ENCODE measurements around the gene PDHB. TPM values are rescaled to one million over a fixed set of nuclear protein-coding genes. Genes with fewer than 3 reads are reported as not detected.
"Not testable (repeated sequence)": the region's sequence is repeated elsewhere in the genome, so short reads cannot be mapped to it uniquely, and the experiment has no call there.

PDHB gene
- total RNA-seq, 2 donors from 2014 or later: 30.6 to 41.7 TPM

GRCh38 chr3:58463942-58464271, 30.3 kb upstream of the PDHB start:
- H3K36me3 Mint-ChIP-seq: no peaks in the 10 kb centered on the region
- peak overlapping the region in 1 of 2 donors; percentile 28 for H3K27ac Mint-ChIP-seq
- no peaks in the 10 kb centered on the region for H3K27me3 Mint-ChIP-seq
- H3K4me1 Mint-ChIP-seq (ENCODE audit: low read depth in 2 of 2): peaks cover 11 to 15% of the 10 kb centered on the region in 2 donors
- DNase-seq (ENCODE audit: low spot score): no peak
- no peak for ATAC-seq
- H3K9me3 Mint-ChIP-seq: no peaks in the 10 kb centered on the region
- peak overlapping the region; percentile 15 for H3K4me3 Mint-ChIP-seq

GRCh38 chr3:58463181-58463941, 29.7 kb upstream of the PDHB start:
- no peaks in the 10 kb centered on the region for H3K9me3 Mint-ChIP-seq
- H3K36me3 Mint-ChIP-seq: no peaks in the 10 kb centered on the region
- H3K27me3 Mint-ChIP-seq: no peaks in the 10 kb centered on the region
- peak overlapping the region; percentile 15 for H3K4me3 Mint-ChIP-seq
- ATAC-seq (peak; percentile 98 to 99), DNase-seq (ENCODE audit: low spot score) (peak; percentile 90)
- H3K4me1 Mint-ChIP-seq (ENCODE audit: low read depth in 2 of 2): peaks cover 11 to 15% of the 10 kb centered on the region in 2 donors
- peak overlapping the region in 1 of 2 donors; percentile 28 for H3K27ac Mint-ChIP-seq

GRCh38 chr3:58462829-58463180, 29.2 kb upstream of the PDHB start:
- Mint-ChIP-seq H3K27ac (no peak overlapping the region), H3K36me3 (no peaks in the 10 kb centered on the region), H3K27me3 (no peaks in the 10 kb centered on the region), H3K4me3 (no peak overlapping the region), H3K4me1 (ENCODE audit: low read depth in 2 of 2) (peaks cover 11 to 15% of the 10 kb centered on the region in 2 donors), H3K9me3 (no peaks in the 10 kb centered on the region)
- DNase-seq (ENCODE audit: low spot score) (no peak), ATAC-seq (no peak)

GRCh38 chr3:58459160-58459559, 25.5 kb upstream of the PDHB start:
- Mint-ChIP-seq H3K4me1 (ENCODE audit: low read depth in 2 of 2) (peaks cover 9 to 12% of the 10 kb centered on the region in 2 donors), H3K36me3 (peaks cover 14% of the 10 kb centered on the region), H3K4me3 (no peak overlapping the region), H3K27ac (no peak overlapping the region), H3K27me3 (peaks cover 0 to 3% of the 10 kb centered on the region in 2 donors), H3K9me3 (peaks cover 8% of the 10 kb centered on the region)
- DNase-seq (ENCODE audit: low spot score) (no peak), ATAC-seq (no peak)

GRCh38 chr3:58452176-58452575, 18.5 kb upstream of the PDHB start:
- peaks cover 14% of the 10 kb centered on the region for H3K9me3 Mint-ChIP-seq

GRCh38 chr3:58441514-58442450, 8.2 kb upstream of the PDHB start:
- Mint-ChIP-seq H3K36me3 (no peaks in the 10 kb centered on the region), H3K4me3 (no peak overlapping the region), H3K4me1 (ENCODE audit: low read depth in 2 of 2) (no peaks in the 10 kb centered on the region), H3K27ac (no peak overlapping the region), H3K27me3 (no peaks in the 10 kb centered on the region), H3K9me3 (no peaks in the 10 kb centered on the region)
- no peak for DNase-seq (ENCODE audit: low spot score)
- ATAC-seq: no peak

More at GRCh38 chr3:58452176-58452575, 18.5 kb upstream of the PDHB start:
- no peak for ATAC-seq
- no peaks in the 10 kb centered on the region for H3K4me1 Mint-ChIP-seq (ENCODE audit: low read depth in 2 of 2)
- H3K4me3 Mint-ChIP-seq: no peak overlapping the region
- DNase-seq (ENCODE audit: low spot score): no peak
- H3K27ac Mint-ChIP-seq: no peak overlapping the region
- H3K27me3 Mint-ChIP-seq: peaks cover 9 to 12% of the 10 kb centered on the region in 2 donors
- peaks cover 26% of the 10 kb centered on the region for H3K36me3 Mint-ChIP-seq

- not testable (repeated sequence) for H3K9me3 Mint-ChIP-seq; H3K4me3 Mint-ChIP-seq; H3K36me3 Mint-ChIP-seq; H3K27ac Mint-ChIP-seq; H3K4me1 Mint-ChIP-seq (ENCODE audit: low read depth in 2 of 2); DNase-seq (ENCODE audit: low spot score); H3K27me3 Mint-ChIP-seq; ATAC-seq
These were observed 7.3 kb upstream of the PDHB start for GRCh38 chr3:58440996-58441355.

GRCh38 chr3:58437276-58437675, 3.6 kb upstream of the PDHB start:
- not testable (repeated sequence) for H3K27ac Mint-ChIP-seq; ATAC-seq; H3K27me3 Mint-ChIP-seq; H3K4me3 Mint-ChIP-seq; DNase-seq (ENCODE audit: low spot score); H3K9me3 Mint-ChIP-seq; H3K36me3 Mint-ChIP-seq
- H3K4me1 Mint-ChIP-seq (ENCODE audit: low read depth in 2 of 2): peaks cover 14 to 15% of the 10 kb centered on the region in 2 donors

GRCh38 chr3:58434990-58435389, 1.4 kb upstream of the PDHB start:
- no peak for DNase-seq (ENCODE audit: low spot score)
- H3K27ac Mint-ChIP-seq: peak overlapping the region in 1 of 2 donors; percentile 17
- no peak overlapping the region for H3K4me3 Mint-ChIP-seq
- ATAC-seq: no peak
- no peaks in the 10 kb centered on the region for H3K27me3 Mint-ChIP-seq
- no peaks in the 10 kb centered on the region for H3K9me3 Mint-ChIP-seq
- peaks cover 19 to 23% of the 10 kb centered on the region in 2 donors for H3K4me1 Mint-ChIP-seq (ENCODE audit: low read depth in 2 of 2)
- H3K36me3 Mint-ChIP-seq: peaks cover 5% of the 10 kb centered on the region

GRCh38 chr3:58434511-58434910, 879 bp upstream of the PDHB start:
- no peaks in the 10 kb centered on the region for H3K27me3 Mint-ChIP-seq
- peaks cover 5% of the 10 kb centered on the region for H3K36me3 Mint-ChIP-seq
- DNase-seq (ENCODE audit: low spot score) (no peak), ATAC-seq (no peak)
- H3K27ac Mint-ChIP-seq: peak overlapping the region; percentile 91 to 95
- H3K9me3 Mint-ChIP-seq: no peaks in the 10 kb centered on the region
- H3K4me1 Mint-ChIP-seq (ENCODE audit: low read depth in 2 of 2): peaks cover 19 to 23% of the 10 kb centered on the region in 2 donors
- peak overlapping the region; percentile 98 for H3K4me3 Mint-ChIP-seq

GRCh38 chr3:58434168-58434504, 504 bp upstream of the PDHB start:
- H3K36me3 Mint-ChIP-seq: peaks cover 5% of the 10 kb centered on the region
- no peak for ATAC-seq
- no peak for DNase-seq (ENCODE audit: low spot score)
- peak overlapping the region; percentile 91 to 95 for H3K27ac Mint-ChIP-seq
- no peaks in the 10 kb centered on the region for H3K27me3 Mint-ChIP-seq
- no peaks in the 10 kb centered on the region for H3K9me3 Mint-ChIP-seq
- peaks cover 19 to 23% of the 10 kb centered on the region in 2 donors for H3K4me1 Mint-ChIP-seq (ENCODE audit: low read depth in 2 of 2)
- H3K4me3 Mint-ChIP-seq: peak overlapping the region; percentile 98

- H3K9me3 Mint-ChIP-seq: no peaks in the 10 kb centered on the region
- peaks cover 19 to 23% of the 10 kb centered on the region in 2 donors for H3K4me1 Mint-ChIP-seq (ENCODE audit: low read depth in 2 of 2)
- H3K36me3 Mint-ChIP-seq: peaks cover 12% of the 10 kb centered on the region
- DNase-seq (ENCODE audit: low spot score) (no peak), ATAC-seq (no peak)
- H3K27ac Mint-ChIP-seq: peak overlapping the region; percentile 91 to 95
- peak overlapping the region; percentile 98 for H3K4me3 Mint-ChIP-seq
- no peaks in the 10 kb centered on the region for H3K27me3 Mint-ChIP-seq
These were observed 727 bp downstream of the PDHB start for GRCh38 chr3:58432905-58433304.

- Mint-ChIP-seq H3K27ac (no peak overlapping the region), H3K27me3 (no peaks in the 10 kb centered on the region), H3K4me3 (no peak overlapping the region), H3K9me3 (no peaks in the 10 kb centered on the region), H3K4me1 (ENCODE audit: low read depth in 2 of 2) (peaks cover 19 to 23% of the 10 kb centered on the region in 2 donors), H3K36me3 (peaks cover 22% of the 10 kb centered on the region)
- ATAC-seq: no peak
- DNase-seq (ENCODE audit: low spot score): no peak
These were observed 4.0 kb downstream of the PDHB start for GRCh38 chr3:58429657-58430056.
